Effector memory CD8-positive, alpha-beta T cell (primary cell): ENCODE data around the gene FBXL4.

Source experiments
- ATAC-seq: fragments of 150-1000 bp; cut with Tn5 transposase; replicated peaks from 2 replicates; pipeline ENCODE4 v1.10.0; 2021; ENCODE audit warnings: mild to moderate bottlenecking, moderate library complexity
- DNase-seq, 3 experiments: peaks; one replicate each; pipeline ENCODE4 v3.0.0; 2021
- H3K27ac Mint-ChIP-seq, 2 donors: one replicate each; pipeline ENCODE4 v1.8.0; 2022; ENCODE audit warnings: mild to moderate bottlenecking in 2 of 2, mixed read lengths in 2 of 2, moderate library complexity in 2 of 2
- H3K27me3 Mint-ChIP-seq, 2 donors: one replicate each; pipeline ENCODE4 v1.8.0; 2022; ENCODE audit warnings: mixed read lengths in 2 of 2
- H3K36me3 Mint-ChIP-seq: one replicate; pipeline ENCODE4 v1.8.0; 2022; ENCODE audit warnings: mild to moderate bottlenecking, moderate library complexity, mixed read lengths; ENCODE audit not compliant: insufficient read depth
- H3K4me1 Mint-ChIP-seq, 2 donors: one replicate each; pipeline ENCODE4 v1.8.0; 2022; ENCODE audit warnings: low read depth in 2 of 2, mixed read lengths in 2 of 2
- H3K4me3 Mint-ChIP-seq, 2 donors: one replicate each; pipeline ENCODE4 v1.8.0; 2022; ENCODE audit warnings: mild to moderate bottlenecking in 2 of 2, mixed read lengths in 2 of 2, moderate library complexity in 2 of 2
- H3K9me3 Mint-ChIP-seq, 2 donors: one replicate each; pipeline ENCODE4 v1.8.0; 2022; ENCODE audit warnings: mixed read lengths in 2 of 2

Gene FBXL4

DNA sequence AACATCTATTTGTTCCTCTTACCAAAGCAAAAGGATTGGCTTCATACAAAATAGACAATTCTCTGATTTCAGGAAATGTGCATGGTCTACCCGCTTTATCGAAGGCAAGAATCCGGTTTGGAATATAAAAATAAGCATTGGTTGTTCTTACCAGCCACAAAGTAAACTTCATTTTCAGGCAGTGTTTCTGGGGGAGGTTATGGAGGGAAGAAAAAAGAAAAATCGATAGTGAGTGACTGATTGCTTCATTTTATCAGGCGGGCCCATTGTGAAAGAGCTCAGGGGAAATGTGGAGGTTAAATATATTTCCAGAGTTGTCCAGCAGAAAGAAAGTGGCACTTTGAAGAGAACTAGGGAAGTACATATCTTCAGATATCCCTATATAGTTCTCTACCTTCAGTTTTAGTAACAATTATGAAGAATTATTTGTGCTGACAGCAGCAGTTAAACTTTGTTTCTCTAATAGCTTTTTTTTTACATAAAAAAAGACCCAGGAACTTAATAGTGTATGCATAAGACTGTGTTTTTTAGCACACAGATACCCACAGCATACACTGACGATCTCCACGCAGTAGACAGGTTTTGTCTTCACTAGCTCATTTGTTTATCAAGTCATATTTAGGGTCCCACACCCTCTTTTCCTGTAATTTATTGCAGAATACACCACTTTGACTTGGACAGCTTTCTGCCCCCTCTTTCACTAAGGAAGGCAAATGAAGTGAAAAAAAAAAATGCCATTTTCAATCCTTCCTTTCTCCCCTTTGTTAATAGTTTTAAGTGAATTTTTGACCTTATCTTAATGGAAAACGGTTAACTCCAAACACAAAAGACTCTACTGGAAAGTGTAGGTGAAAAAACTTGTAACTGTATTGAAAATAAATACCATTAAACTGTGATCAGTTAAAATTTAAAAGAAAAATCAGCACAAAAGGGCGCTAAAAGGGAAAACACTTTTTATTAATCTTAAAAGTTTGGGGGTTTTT, 110.5 kb downstream of the FBXL4 start:
- Mint-ChIP-seq H3K27me3 (peaks cover 85 to 92% of the 10 kb centered on the region in 2 donors), H3K9me3 (no peaks in the 10 kb centered on the region), H3K36me3 (peaks cover 15% of the 10 kb centered on the region), H3K4me3 (no peak overlapping the region), H3K27ac (no peak overlapping the region), H3K4me1 (peaks cover 22 to 30% of the 10 kb centered on the region in 2 donors)
- DNase-seq, result no peak
- no peak for ATAC-seq

DNA sequence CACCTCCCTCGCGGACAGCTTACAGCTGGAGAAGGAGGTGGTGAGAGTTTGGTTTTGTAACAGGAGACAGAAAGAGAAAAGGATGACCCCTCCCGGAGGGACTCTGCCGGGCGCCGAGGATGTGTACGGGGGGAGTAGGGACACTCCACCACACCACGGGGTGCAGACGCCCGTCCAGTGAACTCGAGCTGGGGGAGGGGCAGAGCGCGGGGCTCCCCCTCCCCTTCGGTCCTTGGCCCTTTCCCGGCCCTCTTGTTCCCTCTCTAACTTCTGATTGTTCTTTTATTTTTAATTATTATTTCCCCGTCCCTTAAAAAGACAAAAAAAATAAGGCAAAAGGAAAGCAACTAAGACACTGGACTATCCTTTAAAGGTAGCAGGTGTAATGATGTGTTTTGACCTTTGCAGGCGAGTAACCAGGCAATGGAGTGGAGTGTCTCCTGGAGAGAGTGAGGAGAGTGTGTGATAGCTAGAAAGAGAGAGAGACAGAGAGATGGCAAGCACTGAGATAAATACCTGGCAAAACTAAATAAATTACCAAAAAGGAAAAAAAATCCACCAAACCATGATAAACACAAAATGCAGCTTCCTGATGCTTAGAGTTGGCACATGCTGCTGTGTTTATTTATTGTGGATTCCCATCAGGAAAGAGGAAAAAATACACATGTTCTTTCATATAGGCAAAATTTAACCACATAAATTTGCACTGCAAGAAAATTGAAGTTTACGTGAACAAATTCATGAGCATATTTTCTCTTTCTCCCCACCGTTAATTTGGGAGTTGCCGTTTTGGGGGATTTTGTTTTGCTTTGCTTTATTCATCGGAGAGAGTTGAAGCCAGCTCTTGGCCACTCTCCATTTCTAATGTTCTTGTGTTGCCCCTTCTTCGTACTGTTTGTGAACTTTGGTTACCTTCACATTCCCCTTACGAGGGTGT, 111.5 kb downstream of the FBXL4 start:
- Mint-ChIP-seq H3K4me3 (peak overlapping the region; percentile 45), H3K4me1 (peaks cover 27 to 32% of the 10 kb centered on the region in 2 donors), H3K9me3 (no peaks in the 10 kb centered on the region), H3K27me3 (peaks cover 84 to 92% of the 10 kb centered on the region in 2 donors), H3K27ac (no peak overlapping the region), H3K36me3 (peaks cover 17% of the 10 kb centered on the region)
- no peak for DNase-seq
- no peak for ATAC-seq

- H3K27ac Mint-ChIP-seq, result no peak overlapping the region
- peak overlapping the region; percentile 45 for H3K4me3 Mint-ChIP-seq
- H3K27me3 Mint-ChIP-seq, result peaks cover 87 to 92% of the 10 kb centered on the region in 2 donors
- DNase-seq (no peak), ATAC-seq (peak; percentile 16)
- H3K36me3 Mint-ChIP-seq, result peaks cover 23% of the 10 kb centered on the region
- peaks cover 32 to 36% of the 10 kb centered on the region in 2 donors for H3K4me1 Mint-ChIP-seq
- no peaks in the 10 kb centered on the region for H3K9me3 Mint-ChIP-seq
These were observed 112.4 kb downstream of the FBXL4 start for GRCh38 chr6:98835149-98836024.

DNA sequence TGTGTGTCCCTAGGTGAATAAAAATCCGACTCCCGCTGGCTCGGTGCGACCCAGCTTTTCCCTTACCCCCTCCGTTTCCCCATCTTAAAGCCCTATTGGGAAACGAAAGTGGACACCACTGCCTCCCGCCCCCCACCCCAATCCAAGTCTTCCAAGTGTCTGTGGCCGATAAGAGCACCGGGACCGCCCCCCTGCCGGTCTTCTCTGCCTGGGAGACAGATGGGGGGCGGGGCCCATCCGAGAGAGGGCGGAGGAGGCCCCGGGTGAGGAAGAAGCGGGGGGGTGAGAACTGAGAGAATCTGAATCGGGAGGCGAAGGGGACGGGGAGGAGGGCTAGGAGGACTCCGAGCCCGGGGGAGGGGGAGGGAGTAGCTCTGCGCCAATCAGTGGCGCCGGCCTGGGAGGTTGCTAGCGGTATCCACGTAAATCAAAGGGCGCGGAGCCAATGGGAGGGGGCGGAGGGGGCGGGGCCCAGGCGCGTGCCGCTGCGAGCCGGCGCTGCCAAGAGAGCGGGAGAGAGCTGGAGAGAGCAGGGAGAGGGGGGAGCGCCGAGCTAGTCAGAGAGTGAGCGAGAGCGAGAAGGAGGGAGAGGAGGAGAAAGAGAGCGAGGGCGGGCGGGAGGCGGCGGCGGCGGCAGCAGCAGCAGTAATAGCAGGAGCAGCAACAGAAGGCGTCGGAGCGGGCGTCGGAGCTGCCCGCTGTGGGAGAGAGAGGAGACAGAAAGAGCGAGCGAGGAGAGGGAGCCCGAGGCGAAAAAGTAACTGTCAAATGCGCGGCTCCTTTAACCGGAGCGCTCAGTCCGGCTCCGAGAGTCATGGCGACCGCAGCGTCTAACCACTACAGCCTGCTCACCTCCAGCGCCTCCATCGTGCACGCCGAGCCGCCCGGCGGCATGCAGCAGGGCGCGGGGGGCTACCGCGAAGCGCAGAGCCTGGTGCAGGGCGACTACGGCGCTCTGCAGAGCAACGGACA, 113.4 kb downstream of the FBXL4 start, which contains the start of gene POU3F2:
TSS of gene POU3F2 (plus strand) at position 515 of the 972 bp plus-strand sequence. CDS start at position 815, 300 bp downstream.
- H3K9me3 Mint-ChIP-seq, result no peaks in the 10 kb centered on the region
- peaks cover 86 to 92% of the 10 kb centered on the region in 2 donors for H3K27me3 Mint-ChIP-seq

GRCh38 chr6:98833307-98834059, 114.3 kb downstream of the FBXL4 start:
- peaks cover 86 to 92% of the 10 kb centered on the region in 2 donors for H3K27me3 Mint-ChIP-seq
- H3K4me1 Mint-ChIP-seq, result peaks cover 38 to 43% of the 10 kb centered on the region in 2 donors
- no peaks in the 10 kb centered on the region for H3K9me3 Mint-ChIP-seq
- H3K36me3 Mint-ChIP-seq, result peaks cover 23% of the 10 kb centered on the region
- ATAC-seq (peak; percentile 18), DNase-seq (no peak)
- peak overlapping the region in 1 of 2 donors; percentile 80 for H3K27ac Mint-ChIP-seq
- peak overlapping the region; percentile 89 to 95 for H3K4me3 Mint-ChIP-seq

More for the DNA sequence above, 113.4 kb downstream of the FBXL4 start, which contains the start of gene POU3F2:
- DNase-seq (no peak), ATAC-seq (peak; percentile 66)
- Mint-ChIP-seq H3K4me1 (peaks cover 33 to 38% of the 10 kb centered on the region in 2 donors), H3K36me3 (peaks cover 23% of the 10 kb centered on the region), H3K27ac (peak within 1 kb of the TSS in 1 of 2 donors; percentile 80), H3K4me3 (peak within 1 kb of the TSS; percentile 89 to 95)

- Mint-ChIP-seq H3K27ac (peak overlapping the region in 1 of 2 donors; percentile 42), H3K4me1 (peaks cover 42 to 48% of the 10 kb centered on the region in 2 donors)
These were observed 114.8 kb downstream of the FBXL4 start for GRCh38 chr6:98833057-98833306.

DNA sequence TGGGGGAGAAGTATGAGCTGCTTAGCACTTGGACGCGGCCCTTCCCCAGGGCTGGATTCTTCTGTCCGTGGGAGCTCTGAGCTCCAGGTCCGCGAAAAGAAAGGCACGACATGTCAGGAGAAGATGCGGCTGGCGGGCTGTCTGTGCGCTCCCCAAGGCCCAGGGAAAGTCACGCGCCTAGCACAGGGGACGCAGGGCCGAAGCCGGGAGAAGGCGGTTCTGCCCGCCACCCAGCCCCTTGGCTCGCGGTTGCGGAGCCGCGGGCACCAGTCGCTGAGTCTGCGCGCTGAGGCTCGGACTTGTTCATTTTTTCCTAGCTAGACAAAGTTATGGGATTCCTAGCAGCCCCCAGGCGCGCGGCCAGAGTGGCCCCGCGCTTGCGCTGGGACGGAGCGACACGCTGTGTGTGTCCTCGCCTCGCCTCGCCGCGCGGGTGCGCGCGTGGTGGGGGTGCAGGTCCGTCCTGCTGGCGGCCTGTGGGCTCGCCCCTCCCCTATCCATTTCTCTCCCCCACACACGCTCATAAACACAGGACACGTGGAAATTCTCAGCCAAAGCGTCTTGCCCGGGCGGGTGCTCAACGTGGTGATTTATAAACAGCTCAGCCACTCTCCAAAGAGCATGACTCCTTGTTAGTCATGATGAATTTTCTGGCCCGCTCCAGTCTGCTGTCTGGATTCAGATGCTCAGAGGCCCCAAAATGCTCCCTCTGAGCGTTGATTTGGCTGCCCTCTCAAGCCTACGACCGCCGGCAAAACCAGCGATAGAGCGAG, 115.3 kb downstream of the FBXL4 start:
- Mint-ChIP-seq H3K4me3 (peak overlapping the region; percentile 89 to 95), H3K36me3 (peaks cover 23% of the 10 kb centered on the region), H3K9me3 (no peaks in the 10 kb centered on the region), H3K4me1 (peaks cover 42 to 49% of the 10 kb centered on the region in 2 donors), H3K27ac (peak overlapping the region in 1 of 2 donors; percentile 42), H3K27me3 (peaks cover 86 to 92% of the 10 kb centered on the region in 2 donors)
- DNase-seq (no peak), ATAC-seq (no peak)

More at GRCh38 chr6:98833057-98833306, 114.8 kb downstream of the FBXL4 start:
- ATAC-seq (peak; percentile 46), DNase-seq (no peak)
- Mint-ChIP-seq H3K4me3 (peak overlapping the region; percentile 89 to 95), H3K9me3 (no peaks in the 10 kb centered on the region), H3K36me3 (peaks cover 23% of the 10 kb centered on the region), H3K27me3 (peaks cover 86 to 92% of the 10 kb centered on the region in 2 donors)

GRCh38 chr6:98831959-98832283, 115.8 kb downstream of the FBXL4 start:
- no peaks in the 10 kb centered on the region for H3K9me3 Mint-ChIP-seq
- H3K4me1 Mint-ChIP-seq, result peaks cover 43 to 49% of the 10 kb centered on the region in 2 donors
- peaks cover 23% of the 10 kb centered on the region for H3K36me3 Mint-ChIP-seq
- H3K4me3 Mint-ChIP-seq, result peak overlapping the region in 1 of 2 donors; percentile 95
- no peak overlapping the region for H3K27ac Mint-ChIP-seq
- no peak for ATAC-seq
- no peak for DNase-seq
- peaks cover 86 to 92% of the 10 kb centered on the region in 2 donors for H3K27me3 Mint-ChIP-seq

- Mint-ChIP-seq H3K27ac (no peak overlapping the region), H3K36me3 (peaks cover 23% of the 10 kb centered on the region), H3K27me3 (peaks cover 86 to 92% of the 10 kb centered on the region in 2 donors), H3K9me3 (no peaks in the 10 kb centered on the region), H3K4me3 (peak overlapping the region; percentile 57 to 74), H3K4me1 (peaks cover 42 to 48% of the 10 kb centered on the region in 2 donors)
- ATAC-seq, result no peak
- DNase-seq, result no peak
These were observed 116.4 kb downstream of the FBXL4 start for GRCh38 chr6:98831057-98831958.

DNA sequence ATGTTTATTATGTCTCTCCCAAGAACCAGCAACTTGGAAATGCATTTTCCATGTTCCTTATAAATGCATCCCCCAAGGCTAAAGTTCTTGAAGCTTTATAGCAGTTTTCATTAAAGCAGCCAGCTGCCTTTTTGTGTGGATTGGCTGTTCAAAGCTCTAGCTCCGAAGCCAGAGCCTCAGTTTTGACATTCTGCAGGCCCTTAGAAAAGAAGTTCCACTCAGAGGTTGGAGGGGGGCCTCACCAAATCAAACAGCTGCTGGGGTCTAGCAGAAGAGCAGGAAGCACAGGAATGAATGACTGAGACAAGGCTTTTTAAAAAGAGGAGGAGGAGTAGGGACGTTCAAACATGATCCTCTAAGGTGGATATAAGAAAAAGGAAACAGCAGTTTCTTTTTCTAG, 117.6 kb downstream of the FBXL4 start:
- Mint-ChIP-seq H3K27ac (no peak overlapping the region), H3K4me3 (no peak overlapping the region), H3K9me3 (peaks cover 0 to 3% of the 10 kb centered on the region in 2 donors), H3K4me1 (peaks cover 37 to 42% of the 10 kb centered on the region in 2 donors), H3K27me3 (peaks cover 89 to 93% of the 10 kb centered on the region in 2 donors), H3K36me3 (peaks cover 20% of the 10 kb centered on the region)
- ATAC-seq (no peak), DNase-seq (no peak)
